OCI-M1 (cell line): ENCODE measurements around the gene PMAIP1.
A peak's percentile ranks its signal among the peaks of the same experiment; 100 is the strongest.
"Not testable (repeated sequence)": the region's sequence is repeated elsewhere in the genome, so short reads cannot be mapped to it uniquely, and the experiment has no call there.

Experiments
- DNase-seq: peaks from one replicate; lab custom pipeline; 2025; lab: John Stamatoyannopoulos, UW

Gene PMAIP1

GRCh38 chr18:59884351-59884750 is 15.4 kb upstream of the PMAIP1 start:
- no peak for DNase-seq

- DNase-seq: peak; percentile 77
These were observed 14.1 kb upstream of the PMAIP1 start for GRCh38 chr18:59885579-59886163.

- DNase-seq: not testable (repeated sequence)
These were observed 13.4 kb upstream of the PMAIP1 start for GRCh38 chr18:59886399-59886798.

- DNase-seq: no peak
These were observed 7.7 kb upstream of the PMAIP1 start for GRCh38 chr18:59892123-59892522.

GRCh38 chr18:59893971-59894370 is 5.8 kb upstream of the PMAIP1 start:
- DNase-seq: no peak

GRCh38 chr18:59897321-59897954 is 2.4 kb upstream of the PMAIP1 start:
- DNase-seq: no peak

GRCh38 chr18:59898093-59898492 is 1.7 kb upstream of the PMAIP1 start:
- no peak for DNase-seq

- DNase-seq: no peak
These were observed 1.0 kb upstream of the PMAIP1 start for GRCh38 chr18:59898609-59899297.

GRCh38 chr18:59900222-59901128 is 679 bp downstream of the PMAIP1 start:
- DNase-seq: peak; percentile 93

GRCh38 chr18:59902131-59902992 is 2.6 kb downstream of the PMAIP1 start:
- DNase-seq: peak; percentile 17

- DNase-seq: no peak
These were observed 3.3 kb downstream of the PMAIP1 start for GRCh38 chr18:59902993-59903610.

GRCh38 chr18:59904011-59904601 is 4.3 kb downstream of the PMAIP1 start:
- peak; percentile 21 for DNase-seq

GRCh38 chr18:59905686-59906091 is 5.9 kb downstream of the PMAIP1 start:
- no peak for DNase-seq

GRCh38 chr18:59906203-59906602 is 6.4 kb downstream of the PMAIP1 start:
- peak; percentile 59 for DNase-seq

GRCh38 chr18:59907172-59907571 is 7.4 kb downstream of the PMAIP1 start:
- DNase-seq: peak; percentile 47

GRCh38 chr18:59907660-59908059 is 7.9 kb downstream of the PMAIP1 start:
- DNase-seq: no peak

GRCh38 chr18:59908799-59909198 is 9.0 kb downstream of the PMAIP1 start:
- no peak for DNase-seq

GRCh38 chr18:59909289-59910036 is 9.7 kb downstream of the PMAIP1 start:
- DNase-seq: no peak

GRCh38 chr18:59910967-59911366 is 11.2 kb downstream of the PMAIP1 start:
- no peak for DNase-seq

GRCh38 chr18:59911600-59911999 is 11.8 kb downstream of the PMAIP1 start:
- peak; percentile 80 for DNase-seq
